ENCODE results near the gene GJB1. TPM values are rescaled to one million over a fixed set of nuclear protein-coding genes. Genes with fewer than 3 reads are reported as not detected.

The GJB1 gene
- total and polyA plus RNA-seq, 2 experiments from 2014 or later, result 95.4 to 98.2 TPM

GRCh38 chrX:71191248-71191647 is 31.8 kb upstream of the GJB1 start:
- no peaks in the 10 kb centered on the region for H3K4me1 ChIP-seq (ENCODE audit: insufficient read depth)
- H3K4me2 ChIP-seq, result no peak overlapping the region
- no peak overlapping the region for H3K4me3 ChIP-seq
- no peaks in the 10 kb centered on the region for H3K27me3 ChIP-seq
- TF ChIP-seq EZH2phosphoT487 (IDR thresholded peaks at IDR 0.05; ENCODE audit: low read depth, severe bottlenecking, unreplicated experiment) (no peak), EZH2 (IDR thresholded peaks at IDR 0.05; ENCODE audit: borderline replicate concordance) (no peak), CTCF (IDR thresholded peaks at IDR 0.05; ENCODE audit: poor library complexity) (no peak)
- H3K9me2 ChIP-seq (replicated peaks; ENCODE audit: insufficient read depth), result no peaks in the 10 kb centered on the region
- H4K20me1 ChIP-seq (ENCODE audit: insufficient read depth, poor library complexity, severe bottlenecking), result no peaks in the 10 kb centered on the region
- no peaks in the 10 kb centered on the region for H3K9me3 ChIP-seq (ENCODE audit: low read depth)
- no peak overlapping the region for H3K27ac ChIP-seq
- H2AFZ ChIP-seq, result no peak overlapping the region
- no peaks in the 10 kb centered on the region for H3K79me2 ChIP-seq
- no peak for DNase-seq (ENCODE audit: low spot score)
- H3K36me3 ChIP-seq (replicated peaks; ENCODE audit: insufficient read depth, low read depth), result no peaks in the 10 kb centered on the region

GRCh38 chrX:71195964-71196649 is 26.9 kb upstream of the GJB1 start:
- Histone ChIP-seq H4K20me1 (ENCODE audit: insufficient read depth, poor library complexity, severe bottlenecking) (no peaks in the 10 kb centered on the region), H3K79me2 (no peaks in the 10 kb centered on the region), H3K27me3 (no peaks in the 10 kb centered on the region), H3K36me3 (replicated peaks; ENCODE audit: insufficient read depth, low read depth) (no peaks in the 10 kb centered on the region), H3K27ac (no peak overlapping the region), H3K4me1 (ENCODE audit: insufficient read depth) (no peaks in the 10 kb centered on the region), H3K9me3 (ENCODE audit: low read depth) (no peaks in the 10 kb centered on the region), H2AFZ (no peak overlapping the region), H3K4me3 (no peak overlapping the region), H3K4me2 (no peak overlapping the region), H3K9me2 (replicated peaks; ENCODE audit: insufficient read depth) (no peaks in the 10 kb centered on the region)
- DNase-seq (ENCODE audit: low spot score), result no peak
- TF ChIP-seq CTCF (IDR thresholded peaks at IDR 0.05; ENCODE audit: poor library complexity) (no peak), EZH2 (IDR thresholded peaks at IDR 0.05; ENCODE audit: borderline replicate concordance) (no peak)
- 56% methylated on average over 4 of the region's 4 CpGs for WGBS (ENCODE audit: low lambda C conversion rate, missing lambda C conversion rate)

GRCh38 chrX:71198066-71198465 is 25.0 kb upstream of the GJB1 start:
- Histone ChIP-seq H3K4me3 (no peak overlapping the region), H2AFZ (no peak overlapping the region)
- TF ChIP-seq EZH2 (IDR thresholded peaks at IDR 0.05; ENCODE audit: borderline replicate concordance) (no peak), EZH2phosphoT487 (IDR thresholded peaks at IDR 0.05; ENCODE audit: low read depth, severe bottlenecking, unreplicated experiment) (no peak), CTCF (IDR thresholded peaks at IDR 0.05; ENCODE audit: poor library complexity) (no peak)

More at GRCh38 chrX:71198066-71198465, 25.0 kb upstream of the GJB1 start:
- Histone ChIP-seq H3K36me3 (replicated peaks; ENCODE audit: insufficient read depth, low read depth) (no peaks in the 10 kb centered on the region), H4K20me1 (ENCODE audit: insufficient read depth, poor library complexity, severe bottlenecking) (no peaks in the 10 kb centered on the region), H3K4me1 (ENCODE audit: insufficient read depth) (no peaks in the 10 kb centered on the region), H3K4me2 (no peak overlapping the region), H3K79me2 (no peaks in the 10 kb centered on the region), H3K9me2 (replicated peaks; ENCODE audit: insufficient read depth) (no peaks in the 10 kb centered on the region), H3K9me3 (ENCODE audit: low read depth) (no peaks in the 10 kb centered on the region), H3K27me3 (no peaks in the 10 kb centered on the region), H3K27ac (no peak overlapping the region)
- DNase-seq (ENCODE audit: low spot score), result no peak
- 89% methylated on average over 3 of the region's 3 CpGs for WGBS (ENCODE audit: low lambda C conversion rate, missing lambda C conversion rate)

Data from hepatocyte (in vitro differentiated cells).